ENCODE measurements around the gene COPZ1. TPM values are rescaled to one million over a fixed set of nuclear protein-coding genes. Genes with fewer than 3 reads are reported as not detected.
A peak's percentile ranks its signal among the peaks of the same experiment; 100 is the strongest.

The COPZ1 gene
- total RNA-seq, 1 experiment from 2014 or later: 104 TPM

GRCh38 chr12:54389607-54390175 lies 64.8 kb downstream of the COPZ1 start:
- no peak overlapping the region for H4K8ac ChIP-seq (replicated peaks; ENCODE audit: insufficient read length, low read depth, low read length)
- no peak overlapping the region for H3K9ac ChIP-seq (ENCODE audit: extremely low read depth, insufficient read length, low read length)
- peaks cover 26% of the 10 kb centered on the region for H3K23me2 ChIP-seq (ENCODE audit: insufficient read length, low read depth, low read length, poor library complexity, severe bottlenecking)
- no peak overlapping the region for H2BK5ac ChIP-seq (ENCODE audit: insufficient read length, low read length)
- H3K14ac ChIP-seq (ENCODE audit: insufficient read depth, low read length): no peak overlapping the region; the same call in 1 of the 2 replicates
- Mint-ChIP-seq H3K4me3 (peak overlapping the region; percentile 80 to 88), H3K27ac (peak overlapping the region in 1 of 3 experiments; percentile 40; a peak in 2 of 7 replicates), H3K36me3 (ENCODE audit: insufficient read depth in 1 of 3, low read depth in 3 of 3) (peaks cover 0 to 1% (median 0%) of the 10 kb centered on the region in 3 experiments; a peak in 1 of 7 replicates), H3K27me3 (ENCODE audit: low read depth) (peaks cover 19% of the 10 kb centered on the region), H3K9me3 (no peaks in the 10 kb centered on the region), H3K4me1 (peaks cover 75 to 80% of the 10 kb centered on the region in 2 experiments)
- H3K18ac ChIP-seq (ENCODE audit: insufficient read length, low read depth, low read length): no peak overlapping the region
- H2AFZ ChIP-seq (ENCODE audit: low read length): no peak overlapping the region
- H3K4ac ChIP-seq (ENCODE audit: low read depth, low read length): no peak overlapping the region
- no peak for DNase-seq
- H2BK20ac ChIP-seq (ENCODE audit: low read depth, low read length, poor library complexity, severe bottlenecking): no peak overlapping the region
- no CpG with 5 or more reads among the region's 5 CpGs for WGBS (ENCODE audit: extremely low coverage, insufficient read length, low lambda C conversion rate)
- H3K4me1 ChIP-seq (ENCODE audit: insufficient read depth, low read length): peaks cover 31% of the 10 kb centered on the region
- no peaks in the 10 kb centered on the region; the same call in 1 of the 2 replicates for H3K79me2 ChIP-seq (ENCODE audit: insufficient read depth, low read length)
- no peak overlapping the region for H2BK120ac ChIP-seq (ENCODE audit: low read depth, low read length, poor library complexity, severe bottlenecking)
- no peak overlapping the region for H3T11ph ChIP-seq (ENCODE audit: low read length)
- H3K4me2 ChIP-seq (ENCODE audit: insufficient read depth, insufficient read length, low read length): peak overlapping the region; percentile 82
- H3K9me3 ChIP-seq (ENCODE audit: control insufficient read depth, low read depth, low read length): no peaks in the 10 kb centered on the region
- no peak overlapping the region for H3K23ac ChIP-seq (ENCODE audit: insufficient read length, low read depth, low read length)
- H2AK5ac ChIP-seq (ENCODE audit: insufficient read length, low read length): no peak overlapping the region
- no peaks in the 10 kb centered on the region for H3K27me3 ChIP-seq (ENCODE audit: insufficient read depth, low read length)
- H3K27ac ChIP-seq (ENCODE audit: insufficient read length, low read depth, low read length): no peak overlapping the region
- H3K79me1 ChIP-seq (ENCODE audit: insufficient read depth, low read depth, low read length, poor library complexity, severe bottlenecking): no peaks in the 10 kb centered on the region
- H4K20me1 ChIP-seq (ENCODE audit: control insufficient read depth, insufficient read depth, insufficient read length): no peaks in the 10 kb centered on the region
- no peak overlapping the region for H3K56ac ChIP-seq (ENCODE audit: insufficient read length, low read depth, low read length)
- H4K91ac ChIP-seq (ENCODE audit: insufficient read length, low read depth, low read length): no peak overlapping the region
- H2BK12ac ChIP-seq (ENCODE audit: insufficient read length, low read depth, low read length): no peak overlapping the region
- no peak overlapping the region for H2BK15ac ChIP-seq (ENCODE audit: low read depth, low read length)
- TF ChIP-seq CTCF (conservative IDR thresholded peaks at IDR 0.05): no peak
- H4K5ac ChIP-seq (ENCODE audit: insufficient read length, low read depth, low read length): no peak overlapping the region

Measured in H9 (cell line).